HL-60/S4 treated with retinoic acid at 250 ng/mL for 4 days and 3 days (cell line): ENCODE measurements around the gene SLC16A6.
"Not testable (repeated sequence)": the region's sequence is repeated elsewhere in the genome, so short reads cannot be mapped to it uniquely, and the experiment has no call there.

Experiments
- in situ Hi-C: fragments of 300-500 bp; cut with MboI; formaldehyde crosslinking; loops from 2 replicates; pipeline ENCODE4 v1.7.0; 2022; ENCODE audit warnings: low sequenced_read_pairs

Gene SLC16A6

GRCh38 chr17:68225055-68225454, 65.9 kb downstream of the SLC16A6 start:
- in situ Hi-C loops: not testable (repeated sequence)

- in situ Hi-C loops: no loop called here
These were observed 68.3 kb downstream of the SLC16A6 start for GRCh38 chr17:68222606-68223005.

- in situ Hi-C loops: no loop called here
These were observed 69.1 kb downstream of the SLC16A6 start for GRCh38 chr17:68221786-68222185.

GRCh38 chr17:68220786-68221185, 70.1 kb downstream of the SLC16A6 start:
- in situ Hi-C loops: not testable (repeated sequence)

- in situ Hi-C loops: not testable (repeated sequence)
These were observed 70.7 kb downstream of the SLC16A6 start for GRCh38 chr17:68220186-68220585.

GRCh38 chr17:68219429-68219828, 71.5 kb downstream of the SLC16A6 start:
- in situ Hi-C loops: not testable (repeated sequence)
